ENCODE measurements around the gene HBP1. TPM values are rescaled to one million over a fixed set of nuclear protein-coding genes. Genes with fewer than 3 reads are reported as not detected.

Gene HBP1
- polyA plus RNA-seq, 1 experiment = 85.2 TPM

- POLR2A ChIA-PET = no interaction called here
- Histone ChIP-seq H3K27ac (ENCODE audit: low read depth, low read length) (no peak overlapping the region), H3K4me3 (ENCODE audit: low read depth, low read length) (no peak overlapping the region), H3K9me3 (ENCODE audit: control insufficient read depth, insufficient read depth, low read length) (no peaks in the 10 kb centered on the region; the same call in 1 of the 2 replicates), H3K27me3 (ENCODE audit: control insufficient read depth, insufficient read depth, low read length) (no peaks in the 10 kb centered on the region)
- no peak for DNase-seq (ENCODE audit: low read depth, low spot score)
- CTCF ChIA-PET = no interaction called here
- TF ChIP-seq CTCF (IDR thresholded peaks at IDR 0.05; ENCODE audit: low read depth, low read length) = no peak
Observed at GRCh38 chr7:107210400-107210799, 41.6 kb downstream of the HBP1 start.

GRCh38 chr7:107212725-107213124 lies 43.9 kb downstream of the HBP1 start:
- Histone ChIP-seq H3K4me3 (ENCODE audit: low read depth, low read length) (no peak overlapping the region), H3K27me3 (ENCODE audit: control insufficient read depth, insufficient read depth, low read length) (no peaks in the 10 kb centered on the region), H3K9me3 (ENCODE audit: control insufficient read depth, insufficient read depth, low read length) (no peaks in the 10 kb centered on the region; the same call in 1 of the 2 replicates), H3K27ac (ENCODE audit: low read depth, low read length) (no peak overlapping the region)
- ChIA-PET CTCF (interaction anchor here (0.8 to 1.0 kb wide), 2 partner anchors 9 to 14 kb away, joined by 3 to 5 read pairs; no protein-coding TSS in a partner anchor), POLR2A (no interaction called here)
- no peak for DNase-seq (ENCODE audit: low read depth, low spot score)
- TF ChIP-seq CTCF (IDR thresholded peaks at IDR 0.05; ENCODE audit: low read depth, low read length) = no peak

GRCh38 chr7:107213193-107213788 lies 44.5 kb downstream of the HBP1 start:
- Histone ChIP-seq H3K27ac (ENCODE audit: low read depth, low read length) (no peak overlapping the region), H3K9me3 (ENCODE audit: control insufficient read depth, insufficient read depth, low read length) (no peaks in the 10 kb centered on the region; the same call in 1 of the 2 replicates), H3K4me3 (ENCODE audit: low read depth, low read length) (no peak overlapping the region), H3K27me3 (ENCODE audit: control insufficient read depth, insufficient read depth, low read length) (no peaks in the 10 kb centered on the region)
- CTCF ChIA-PET = interaction anchor here (0.8 to 1.0 kb wide), 2 partner anchors 9 to 13 kb away, joined by 3 to 5 read pairs; no protein-coding TSS in a partner anchor
- DNase-seq (ENCODE audit: low read depth, low spot score) = no peak
- TF ChIP-seq CTCF (IDR thresholded peaks at IDR 0.05; ENCODE audit: low read depth, low read length) = no peak
- POLR2A ChIA-PET = no interaction called here

GRCh38 chr7:107213945-107214344 lies 45.1 kb downstream of the HBP1 start:
- Histone ChIP-seq H3K27me3 (ENCODE audit: control insufficient read depth, insufficient read depth, low read length) (no peaks in the 10 kb centered on the region), H3K9me3 (ENCODE audit: control insufficient read depth, insufficient read depth, low read length) (no peaks in the 10 kb centered on the region; the same call in 1 of the 2 replicates), H3K4me3 (ENCODE audit: low read depth, low read length) (no peak overlapping the region), H3K27ac (ENCODE audit: low read depth, low read length) (no peak overlapping the region)
- POLR2A ChIA-PET = no interaction called here
- TF ChIP-seq CTCF (IDR thresholded peaks at IDR 0.05; ENCODE audit: low read depth, low read length) = no peak
- CTCF ChIA-PET = interaction anchor here (1.0 kb wide), 1 partner anchor 13 kb away, joined by 5 read pairs; no protein-coding TSS in a partner anchor
- no peak for DNase-seq (ENCODE audit: low read depth, low spot score)

- CTCF ChIA-PET = interaction anchor here (1.0 kb wide), 1 partner anchor 11 kb away, joined by 3 read pairs; no protein-coding TSS in a partner anchor
Observed at GRCh38 chr7:107219563-107220244, 50.9 kb downstream of the HBP1 start.

More at GRCh38 chr7:107219563-107220244, 50.9 kb downstream of the HBP1 start:
- no peaks in the 10 kb centered on the region; the same call in 1 of the 2 replicates for H3K9me3 ChIP-seq (ENCODE audit: control insufficient read depth, insufficient read depth, low read length)
- H3K27me3 ChIP-seq (ENCODE audit: control insufficient read depth, insufficient read depth, low read length) = no peaks in the 10 kb centered on the region
- no peak overlapping the region for H3K4me3 ChIP-seq (ENCODE audit: low read depth, low read length)
- POLR2A ChIA-PET = no interaction called here
- DNase-seq (ENCODE audit: low read depth, low spot score) = no peak
- no peak for TF ChIP-seq CTCF (IDR thresholded peaks at IDR 0.05; ENCODE audit: low read depth, low read length)
- H3K27ac ChIP-seq (ENCODE audit: low read depth, low read length) = no peak overlapping the region
